22Rv1 (cell line): ENCODE data around the gene DTNB.

Source experiments
- ZFX ChIP-seq: fragments of 450-650 bp; IDR thresholded peaks from 2 replicates; pipeline ENCODE4 v1.6.1; 2017; ENCODE audit warnings: antibody characterized with exemption, borderline replicate concordance
- TF ChIP-seq, protein P1 (sequence below): fragments of 450-650 bp; IDR thresholded peaks from 2 replicates; pipeline ENCODE4 v1.5.1; 2017; ENCODE audit warnings: mild to moderate bottlenecking

DNA sequence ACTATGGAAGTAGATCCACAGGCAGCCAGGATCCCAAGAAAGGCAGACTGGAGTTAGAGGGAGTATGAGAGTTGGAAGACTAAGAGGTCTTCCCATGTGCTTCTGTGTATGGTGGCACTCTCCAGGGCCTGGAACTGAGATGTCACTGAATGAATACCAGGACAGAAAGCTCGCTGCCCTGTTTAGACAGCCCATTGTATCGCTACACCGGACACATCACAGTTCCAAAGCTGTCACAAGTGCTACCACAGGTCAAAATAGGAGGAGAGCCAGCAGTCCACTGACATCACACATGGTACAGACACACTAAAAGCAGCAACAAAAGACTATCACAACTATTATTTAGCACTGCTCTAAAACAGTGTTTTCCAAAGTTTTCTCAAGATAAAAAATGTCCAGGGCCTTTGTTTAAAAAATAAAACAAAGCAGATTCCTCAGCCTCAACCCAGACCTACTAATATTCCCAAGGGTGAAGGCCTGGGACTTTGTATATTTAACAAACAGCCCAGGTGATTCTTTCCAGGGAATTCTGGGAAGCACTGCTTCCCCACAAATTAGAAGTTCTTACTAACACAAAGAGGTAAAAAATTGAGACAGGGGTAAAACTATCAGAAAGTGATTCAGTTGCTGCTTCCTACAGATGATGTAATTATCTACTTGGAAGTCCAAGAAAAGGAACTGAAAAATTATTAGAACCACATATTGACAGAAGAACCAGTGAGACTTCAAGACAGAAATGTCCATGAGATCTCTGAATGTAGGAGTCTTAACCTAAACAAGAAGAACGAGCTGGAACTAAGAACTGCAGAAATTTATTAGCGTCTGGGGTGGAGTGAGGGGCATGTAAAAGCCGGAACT is 116.0 kb downstream of the DTNB start:
- TF ChIP-seq, protein P1, sequence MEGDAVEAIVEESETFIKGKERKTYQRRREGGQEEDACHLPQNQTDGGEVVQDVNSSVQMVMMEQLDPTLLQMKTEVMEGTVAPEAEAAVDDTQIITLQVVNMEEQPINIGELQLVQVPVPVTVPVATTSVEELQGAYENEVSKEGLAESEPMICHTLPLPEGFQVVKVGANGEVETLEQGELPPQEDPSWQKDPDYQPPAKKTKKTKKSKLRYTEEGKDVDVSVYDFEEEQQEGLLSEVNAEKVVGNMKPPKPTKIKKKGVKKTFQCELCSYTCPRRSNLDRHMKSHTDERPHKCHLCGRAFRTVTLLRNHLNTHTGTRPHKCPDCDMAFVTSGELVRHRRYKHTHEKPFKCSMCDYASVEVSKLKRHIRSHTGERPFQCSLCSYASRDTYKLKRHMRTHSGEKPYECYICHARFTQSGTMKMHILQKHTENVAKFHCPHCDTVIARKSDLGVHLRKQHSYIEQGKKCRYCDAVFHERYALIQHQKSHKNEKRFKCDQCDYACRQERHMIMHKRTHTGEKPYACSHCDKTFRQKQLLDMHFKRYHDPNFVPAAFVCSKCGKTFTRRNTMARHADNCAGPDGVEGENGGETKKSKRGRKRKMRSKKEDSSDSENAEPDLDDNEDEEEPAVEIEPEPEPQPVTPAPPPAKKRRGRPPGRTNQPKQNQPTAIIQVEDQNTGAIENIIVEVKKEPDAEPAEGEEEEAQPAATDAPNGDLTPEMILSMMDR = no peak
- no peak for TF ChIP-seq ZFX
